OCI-LY1 (cell line): ENCODE measurements around the gene DEPDC1B.

Experiments used
- EZH2 ChIP-seq: fragments of 200-600 bp; sonication (generic), shearing (Covaris generic); IDR thresholded peaks from 2 replicates; pipeline ENCODE4 v1.8.0; 2017; ENCODE audit warnings: borderline replicate concordance, mixed run types, mild to moderate bottlenecking, antibody characterized with exemption, low read length, moderate library complexity, mixed read lengths
- TF ChIP-seq, protein P1 (sequence below): fragments of 200-600 bp; sonication (generic), shearing (Covaris generic); IDR thresholded peaks from 2 replicates; pipeline ENCODE4 v1.5.1; 2017; ENCODE audit warnings: mild to moderate bottlenecking, antibody characterized with exemption, low read length, moderate library complexity, mixed read lengths

- TF ChIP-seq, protein P1, sequence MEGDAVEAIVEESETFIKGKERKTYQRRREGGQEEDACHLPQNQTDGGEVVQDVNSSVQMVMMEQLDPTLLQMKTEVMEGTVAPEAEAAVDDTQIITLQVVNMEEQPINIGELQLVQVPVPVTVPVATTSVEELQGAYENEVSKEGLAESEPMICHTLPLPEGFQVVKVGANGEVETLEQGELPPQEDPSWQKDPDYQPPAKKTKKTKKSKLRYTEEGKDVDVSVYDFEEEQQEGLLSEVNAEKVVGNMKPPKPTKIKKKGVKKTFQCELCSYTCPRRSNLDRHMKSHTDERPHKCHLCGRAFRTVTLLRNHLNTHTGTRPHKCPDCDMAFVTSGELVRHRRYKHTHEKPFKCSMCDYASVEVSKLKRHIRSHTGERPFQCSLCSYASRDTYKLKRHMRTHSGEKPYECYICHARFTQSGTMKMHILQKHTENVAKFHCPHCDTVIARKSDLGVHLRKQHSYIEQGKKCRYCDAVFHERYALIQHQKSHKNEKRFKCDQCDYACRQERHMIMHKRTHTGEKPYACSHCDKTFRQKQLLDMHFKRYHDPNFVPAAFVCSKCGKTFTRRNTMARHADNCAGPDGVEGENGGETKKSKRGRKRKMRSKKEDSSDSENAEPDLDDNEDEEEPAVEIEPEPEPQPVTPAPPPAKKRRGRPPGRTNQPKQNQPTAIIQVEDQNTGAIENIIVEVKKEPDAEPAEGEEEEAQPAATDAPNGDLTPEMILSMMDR, result no peak
- no peak for TF ChIP-seq EZH2
Measured at GRCh38 chr5:60673334-60673733, 26.6 kb downstream of the DEPDC1B start.
